Activated T-cell treated with anti-CD3 and anti-CD28 coated beads, Interleukin-2, amount 50 U/mL, for 48 hours (primary cell): ENCODE results near the gene PRSS50.
"Not testable (repeated sequence)": the region's sequence is repeated elsewhere in the genome, so short reads cannot be mapped to it uniquely, and the experiment has no call there.

Experiments used
- DNase-seq, 2 experiments: peaks; one replicate each; pipeline ENCODE4 v3.0.0-alpha.2; 2020

PRSS50 gene

DNA sequence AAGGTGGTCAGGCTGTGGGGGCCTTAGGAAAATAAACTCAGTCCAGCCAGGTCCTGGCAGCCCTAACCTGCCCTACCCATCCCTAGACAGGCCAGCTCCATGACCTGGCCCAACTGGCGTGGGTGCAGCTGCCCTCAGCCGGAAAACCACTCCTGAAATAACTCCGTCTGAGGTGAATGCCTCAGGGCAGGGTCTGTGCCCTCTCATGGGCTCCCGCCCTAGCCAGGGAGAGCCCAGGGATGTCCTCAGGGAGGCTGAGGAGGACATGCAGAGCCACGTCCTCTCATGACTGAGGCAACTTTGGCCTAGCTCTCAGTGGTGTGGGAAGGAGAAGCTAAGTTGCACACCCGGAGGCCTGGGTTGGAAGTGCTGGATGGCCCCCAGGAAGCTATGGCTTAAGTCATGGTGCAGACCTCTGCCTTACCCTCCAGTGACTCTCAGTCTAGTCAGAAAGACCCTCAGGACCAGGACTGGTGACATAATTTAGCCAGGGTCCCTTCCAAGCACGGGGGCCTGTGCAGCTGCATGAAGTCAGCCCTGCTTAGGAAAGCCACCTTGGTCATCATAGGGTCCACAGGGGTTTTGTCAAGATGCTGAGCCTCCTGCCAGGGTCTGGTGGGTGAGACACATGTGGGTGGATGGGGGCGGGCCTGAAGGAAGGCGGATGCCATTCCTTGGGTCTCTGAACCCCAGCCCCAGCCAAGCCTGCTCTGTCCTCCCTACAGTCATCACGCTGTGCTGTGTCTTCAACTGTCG lies 9.1 kb downstream of the PRSS50 start:
- DNase-seq: no peak

DNA sequence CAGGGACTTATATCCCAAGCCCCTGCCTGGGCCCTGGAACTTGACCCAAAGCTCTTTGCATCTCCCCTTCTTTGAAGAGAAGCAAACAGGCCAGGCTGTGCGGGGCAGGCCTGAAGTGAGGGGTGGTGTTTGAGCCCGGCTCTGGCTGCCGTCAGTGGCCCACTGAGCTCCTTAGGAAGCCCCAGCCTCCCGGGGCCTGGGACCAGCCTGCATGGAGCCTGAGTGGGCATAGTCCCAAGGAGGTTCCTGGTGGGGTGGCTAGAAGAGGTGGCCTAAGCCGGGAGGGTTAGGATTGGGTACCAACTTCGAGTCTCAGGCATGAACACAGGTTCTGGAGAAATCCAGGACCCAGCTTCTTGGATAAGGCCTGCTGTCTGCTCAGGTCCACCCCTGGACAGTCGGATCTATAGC lies 10.1 kb downstream of the PRSS50 start:
- DNase-seq: no peak

DNA sequence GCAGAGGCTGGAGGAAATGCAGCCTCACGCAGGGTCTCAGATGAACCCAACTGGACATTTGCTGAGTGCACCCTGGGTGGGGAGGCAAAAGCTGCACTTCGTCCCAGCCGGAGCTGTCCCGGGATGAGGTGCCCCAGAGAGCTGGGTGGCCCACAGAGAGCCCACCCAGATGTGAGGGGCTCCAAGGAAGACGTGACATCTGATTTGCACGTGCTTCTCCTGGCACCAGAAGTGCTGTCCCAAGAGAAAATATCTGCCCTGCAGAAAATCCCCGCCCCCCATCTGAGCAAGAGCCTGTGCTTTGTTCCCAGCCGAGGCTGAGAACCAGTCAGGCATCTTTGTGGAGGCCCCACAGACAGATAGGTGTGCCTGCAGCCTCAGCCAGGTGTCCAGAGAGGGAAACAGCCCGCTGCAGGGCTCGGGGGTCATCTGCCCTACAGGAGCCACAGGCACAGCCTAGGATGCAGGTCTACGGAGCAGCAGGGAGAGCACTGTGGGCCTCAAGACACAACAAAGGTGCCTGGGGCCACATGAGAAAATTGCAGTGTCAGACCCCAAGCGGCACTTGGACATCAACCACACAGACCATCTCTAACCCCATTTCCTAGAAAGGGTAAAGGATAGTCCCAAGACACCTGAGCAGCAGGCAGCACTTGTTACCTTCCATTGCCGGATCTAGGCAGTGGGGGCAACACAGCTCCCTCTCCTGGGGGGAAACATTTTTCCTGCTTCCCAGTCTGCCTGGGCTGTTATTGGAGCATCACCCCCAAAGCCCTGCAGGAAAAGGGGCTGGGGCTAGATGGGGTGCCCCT lies 10.7 kb downstream of the PRSS50 start:
- no peak for DNase-seq

DNA sequence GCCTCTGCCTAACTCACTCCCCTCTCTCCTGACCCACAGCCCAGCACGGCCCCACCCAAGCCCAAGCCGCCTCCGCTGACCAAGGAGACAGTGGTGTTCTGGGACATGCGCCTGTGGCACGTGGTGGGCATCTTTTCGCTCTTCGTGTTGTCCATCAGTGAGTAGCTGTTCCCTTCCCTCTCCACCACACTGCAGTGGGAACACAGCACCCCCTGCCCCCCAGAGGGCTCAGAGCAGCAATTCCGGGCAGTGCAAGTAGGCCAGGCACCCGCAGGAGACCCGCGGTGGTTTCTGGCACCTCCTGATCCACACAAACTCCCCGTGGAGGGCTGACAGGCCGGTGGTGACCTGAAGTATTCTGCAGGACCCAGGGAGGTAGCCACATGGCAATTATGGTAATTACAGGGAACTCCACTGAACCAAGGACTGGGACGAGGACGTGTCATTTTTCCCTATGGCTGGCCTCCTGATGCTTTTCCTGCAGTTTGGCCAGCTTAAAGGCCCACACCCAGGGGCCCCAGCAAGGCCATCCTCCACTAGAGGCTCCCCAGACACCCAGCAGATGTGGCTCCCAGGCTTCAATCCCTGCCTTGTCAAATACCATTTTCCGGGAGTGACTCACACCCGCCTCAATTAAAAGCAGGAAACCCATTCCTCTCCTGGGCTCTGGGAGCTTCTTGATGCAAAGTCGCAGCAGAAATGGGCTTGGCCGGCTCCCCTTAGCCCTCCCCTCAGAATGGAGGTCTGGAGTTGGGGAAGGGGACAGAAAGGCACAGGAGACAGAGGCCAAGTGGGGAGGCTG lies 11.7 kb downstream of the PRSS50 start:
- DNase-seq: no peak

DNA sequence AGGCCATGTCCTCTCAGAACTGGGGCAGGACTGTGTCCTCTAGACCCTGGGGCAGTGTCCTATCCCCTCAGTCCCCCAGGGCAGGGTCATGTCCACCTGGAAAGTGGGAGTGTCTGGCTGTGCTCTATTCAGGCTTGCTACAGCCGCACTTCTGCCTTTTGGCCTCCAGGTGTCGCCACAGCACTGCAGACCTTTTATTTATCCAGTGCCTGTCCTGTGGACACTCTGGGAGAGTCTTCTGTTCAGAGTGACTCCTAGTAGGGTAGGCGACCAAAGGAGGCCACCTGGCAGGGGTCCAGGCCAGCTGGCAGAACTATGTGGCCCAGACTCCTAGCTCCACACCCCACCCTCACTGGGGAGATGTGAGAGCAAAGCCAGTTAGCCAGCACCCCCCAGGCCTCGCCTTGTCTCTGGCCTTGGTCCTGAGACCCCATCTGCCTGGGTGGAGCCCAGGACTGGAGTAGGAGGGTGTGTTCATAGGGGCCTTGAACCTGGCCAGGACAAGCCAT lies 12.6 kb downstream of the PRSS50 start:
- peak; percentile 82 for DNase-seq

DNA sequence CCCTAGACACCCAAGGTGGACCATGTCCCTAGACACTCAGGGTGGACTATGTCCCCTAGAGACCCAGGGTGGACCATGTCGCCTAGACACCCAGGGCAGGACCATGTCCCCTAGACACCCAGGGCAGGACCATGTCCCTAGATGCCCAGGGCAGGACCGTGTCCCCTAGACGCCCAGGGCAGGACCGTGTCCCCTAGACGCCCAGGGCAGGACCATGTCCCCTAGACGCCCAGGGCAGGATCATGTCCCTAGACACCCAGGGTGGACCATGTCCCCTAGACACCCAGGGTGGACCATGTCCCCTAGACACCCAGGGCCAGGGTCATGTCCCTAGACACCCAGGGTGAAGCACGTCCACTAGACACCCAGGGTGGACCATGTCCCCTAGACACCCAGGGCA lies 13.3 kb downstream of the PRSS50 start:
- not testable (repeated sequence) for DNase-seq

DNA sequence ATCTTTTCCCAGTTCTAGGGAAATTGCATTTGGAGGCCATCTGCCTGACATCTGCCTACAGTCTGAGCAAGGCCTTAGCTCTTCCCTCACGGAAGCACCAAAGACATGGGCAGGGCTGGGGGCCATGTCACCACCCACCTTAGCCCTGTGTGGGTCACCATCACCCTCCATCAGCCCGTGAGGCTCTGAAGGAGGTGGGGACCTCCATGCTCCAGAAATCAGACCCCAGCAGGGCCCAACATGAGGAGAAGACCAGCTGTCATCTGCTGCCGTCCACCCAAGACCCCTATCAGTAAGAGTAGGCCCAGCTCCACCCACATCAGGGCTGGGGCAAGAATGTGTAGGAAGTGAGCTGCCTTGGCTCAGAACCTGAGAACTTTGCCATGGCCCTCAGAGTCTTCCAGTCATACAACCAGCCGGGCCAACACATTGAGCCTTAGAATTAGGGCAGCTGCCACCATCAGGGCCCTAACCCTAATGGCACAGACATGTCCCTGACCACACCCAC lies 14.6 kb downstream of the PRSS50 start:
- no peak for DNase-seq

DNA sequence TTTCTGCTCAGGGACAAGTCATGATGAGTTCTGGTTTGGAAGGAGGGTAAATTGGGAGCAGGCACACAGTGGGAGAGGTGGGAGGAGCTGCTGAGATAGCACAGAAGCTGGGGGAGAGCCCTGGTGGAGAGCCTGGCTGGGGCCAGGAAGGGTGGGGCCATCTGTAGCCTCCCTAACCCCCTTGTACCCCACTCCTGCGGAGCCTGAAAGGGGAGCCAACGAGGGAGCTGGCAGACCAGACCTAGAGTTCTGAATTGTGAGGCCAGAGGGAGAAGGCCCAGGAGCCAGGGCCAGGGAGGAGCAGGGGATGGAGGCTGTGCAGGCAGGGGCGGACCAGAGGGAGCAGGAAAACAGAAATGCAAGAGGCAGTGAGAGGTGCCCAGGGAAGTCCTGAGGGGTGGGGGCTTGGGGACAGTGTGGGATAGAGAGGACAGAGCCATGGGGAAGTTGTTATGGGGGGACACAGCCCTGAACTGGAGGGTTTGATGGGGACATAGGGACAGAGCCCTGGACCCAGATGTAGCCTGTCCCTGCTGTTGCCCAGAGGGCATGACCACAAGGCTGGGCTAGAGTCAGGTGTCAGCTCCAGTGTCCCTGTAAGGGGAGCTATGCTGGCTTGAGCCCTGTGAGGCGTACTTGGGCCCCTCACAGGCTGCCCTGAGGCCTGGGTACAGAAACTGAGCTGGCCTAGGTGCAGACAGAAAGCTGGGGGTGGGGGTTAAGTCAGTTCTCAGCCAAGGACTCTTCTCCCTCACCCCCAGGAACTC lies 15.2 kb downstream of the PRSS50 start:
- no peak for DNase-seq

DNA sequence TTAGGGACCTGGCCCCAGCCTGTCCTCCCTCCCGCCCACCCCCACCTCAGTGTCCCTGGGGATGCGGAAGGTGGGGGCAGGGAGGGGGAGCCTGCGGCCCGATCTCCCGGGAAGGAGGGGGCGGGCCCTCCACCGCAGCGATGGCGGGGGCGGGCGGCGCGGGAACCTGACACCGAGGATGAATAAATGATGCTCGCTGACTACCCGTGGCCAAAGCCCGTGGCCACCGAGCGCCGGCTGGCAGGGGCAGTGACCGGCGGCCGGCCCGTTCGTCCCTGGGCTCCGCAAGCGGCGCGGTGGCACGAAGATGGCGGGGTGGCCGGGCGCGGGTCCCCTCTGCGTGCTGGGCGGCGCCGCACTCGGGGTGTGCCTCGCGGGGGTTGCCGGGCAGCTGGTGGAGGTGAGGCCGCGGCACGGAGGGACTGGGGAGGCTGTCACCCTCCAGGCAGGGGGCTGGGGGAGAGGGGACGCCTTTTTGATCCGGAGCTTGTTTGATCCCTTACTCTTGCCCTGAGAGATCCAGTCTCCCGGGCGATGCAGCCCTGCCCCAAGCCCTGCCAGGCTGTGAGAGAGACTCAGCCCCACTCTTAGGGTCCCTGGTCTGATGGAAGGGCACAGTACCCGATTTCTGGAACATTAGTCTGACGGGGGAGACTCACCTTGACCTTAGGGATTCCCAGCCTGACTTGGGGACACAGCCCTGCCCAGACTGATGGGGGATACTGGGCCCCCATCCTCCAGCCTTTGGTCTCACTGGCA lies 16.3 kb downstream of the PRSS50 start, which contains the start of gene TMIE:
Gene TMIE, plus strand, starts transcription at position 212 of the 759 bp plus-strand sequence. Its CDS starts 96 bp downstream, at position 308.
- no peak for DNase-seq

DNA sequence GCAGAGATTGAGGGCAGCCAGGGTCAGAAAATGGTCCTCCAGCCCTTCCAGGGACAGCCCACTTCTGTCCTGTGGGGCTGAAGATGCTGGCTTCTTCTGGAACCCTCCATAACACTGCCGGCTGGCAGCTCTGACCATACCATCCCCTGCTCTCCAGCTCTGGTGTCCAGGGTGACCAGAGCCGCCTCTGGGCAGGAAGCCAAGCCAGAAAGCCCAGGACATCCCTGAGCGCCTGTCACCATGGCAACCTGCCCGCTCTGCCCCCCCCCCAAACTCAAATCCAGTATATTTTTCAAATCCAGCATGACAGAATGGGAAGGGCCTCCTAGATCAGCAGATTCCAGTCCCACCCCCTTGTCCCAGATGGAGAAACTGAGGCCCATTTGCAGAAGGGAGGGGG lies 16.9 kb downstream of the PRSS50 start:
- no peak for DNase-seq

DNA sequence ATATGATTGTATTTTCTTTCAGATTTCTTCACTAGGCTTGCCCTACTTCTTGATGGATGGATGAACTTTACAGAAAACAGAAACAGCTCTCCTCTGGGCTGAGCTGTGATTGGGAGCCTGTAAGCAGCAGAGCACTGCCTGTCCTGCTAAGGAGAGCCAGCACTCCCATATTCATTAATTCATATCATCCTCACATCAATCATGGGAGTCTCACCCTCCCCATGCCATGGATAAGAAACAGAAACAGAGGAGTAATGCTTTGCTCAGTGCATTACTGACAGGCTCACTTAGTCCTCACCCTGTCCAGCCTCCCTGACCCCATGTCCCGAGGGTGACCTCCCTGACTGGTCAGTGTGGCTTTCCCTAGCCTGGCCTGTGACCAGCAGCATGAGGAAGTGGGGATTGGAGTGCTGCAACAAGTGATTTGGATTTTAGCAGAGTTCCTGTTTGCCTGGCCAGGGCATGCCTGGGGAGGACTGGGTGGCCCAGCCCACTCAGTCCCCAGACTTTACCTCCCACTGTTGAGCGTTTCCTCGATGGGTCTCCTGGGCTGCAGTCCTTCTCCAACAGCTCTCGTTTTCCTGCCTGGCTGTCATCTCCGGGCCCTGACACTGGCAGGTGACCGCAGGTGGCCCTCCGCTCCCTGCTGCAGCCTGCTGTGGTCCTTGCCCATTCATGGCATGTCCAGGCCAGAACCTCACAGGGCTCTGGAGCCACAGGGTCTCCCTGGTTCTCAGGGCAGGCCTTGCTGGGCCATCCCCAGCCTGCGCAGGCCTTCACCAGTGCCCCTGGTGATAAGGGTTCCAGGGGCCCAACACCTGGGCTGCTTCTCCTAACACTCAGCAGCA lies 17.8 kb downstream of the PRSS50 start:
- DNase-seq: no peak

DNA sequence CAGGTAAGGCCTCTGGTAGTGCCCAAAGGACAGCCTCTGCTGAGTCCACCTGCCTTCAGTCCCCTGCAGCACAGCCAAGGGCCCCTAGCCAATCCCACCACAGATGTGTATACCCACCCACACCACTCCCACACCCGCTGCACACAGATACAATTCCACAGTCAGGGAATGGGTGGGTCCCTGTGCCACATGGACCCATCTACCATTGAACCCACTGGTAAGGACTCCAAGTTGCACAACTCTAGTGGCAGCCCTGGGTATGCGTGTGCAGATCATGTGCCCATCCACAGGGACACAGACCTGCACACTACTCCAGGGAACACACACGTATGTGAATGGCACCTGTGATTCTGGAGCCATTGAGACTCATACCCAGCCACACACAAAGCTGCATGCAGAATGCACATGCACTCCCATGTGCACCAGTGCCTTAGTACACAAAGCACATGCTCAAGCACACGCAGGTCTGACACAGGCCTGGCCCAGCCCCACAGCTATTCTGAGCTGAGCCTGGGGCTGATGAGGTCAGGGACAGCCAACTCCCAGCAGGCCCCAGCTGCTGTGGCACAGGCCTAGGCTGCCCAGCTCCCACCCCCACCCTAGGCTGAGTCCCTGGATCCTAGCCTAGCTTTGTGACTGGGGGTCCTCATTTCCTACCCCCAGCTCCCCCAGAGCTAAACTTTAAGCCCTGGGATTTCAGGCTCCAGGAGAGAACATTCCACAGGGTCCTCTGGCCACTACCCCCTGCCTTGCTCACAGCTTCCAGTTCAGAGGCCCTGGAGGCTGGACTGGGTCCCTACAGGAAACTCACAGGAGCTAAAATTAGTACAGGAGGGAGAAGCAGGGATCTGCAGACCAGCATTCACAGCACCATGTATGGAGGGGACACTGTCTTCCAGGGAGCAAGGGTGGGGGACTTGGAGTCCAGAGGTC lies 21.4 kb downstream of the PRSS50 start:
- no peak for DNase-seq

DNA sequence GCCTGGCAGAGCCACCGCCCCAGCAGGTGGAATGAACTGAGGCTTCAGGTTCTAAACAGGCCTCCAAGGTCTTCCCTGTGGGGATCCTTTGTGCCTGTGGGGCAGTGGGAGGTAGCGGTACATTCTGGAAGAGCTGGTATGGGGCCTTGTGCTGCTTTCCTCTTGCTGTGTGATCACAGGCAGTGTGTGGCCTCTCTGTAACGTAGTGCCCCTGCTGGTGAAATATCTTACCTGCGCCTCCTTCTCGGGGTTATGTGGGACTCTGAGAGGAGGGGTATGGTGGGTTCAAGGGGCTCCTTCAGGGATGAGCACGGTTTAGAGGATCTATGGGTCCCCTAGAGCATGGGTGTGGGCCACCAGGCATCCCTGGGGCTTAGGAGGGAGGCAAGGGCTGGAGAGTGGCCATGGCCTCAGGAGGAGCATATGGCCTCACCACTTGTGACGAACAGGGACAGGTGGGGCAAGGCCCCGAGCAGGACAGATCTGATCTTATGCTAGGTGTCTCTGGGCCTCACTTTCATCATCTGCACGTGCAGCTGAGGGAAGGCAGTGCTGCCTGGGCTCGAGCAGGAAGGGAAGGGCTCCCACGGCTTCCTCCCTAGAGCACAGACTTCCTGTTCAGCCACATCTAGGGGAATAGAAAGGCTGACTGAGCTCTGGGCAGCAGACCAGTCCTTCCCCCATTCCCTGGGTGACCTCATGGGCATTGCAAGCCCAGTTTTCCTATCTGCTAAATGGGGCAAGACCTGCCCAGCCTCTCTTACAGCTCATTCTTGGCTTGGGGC lies 22.3 kb downstream of the PRSS50 start:
- peak; percentile 71 to 73 for DNase-seq

DNA sequence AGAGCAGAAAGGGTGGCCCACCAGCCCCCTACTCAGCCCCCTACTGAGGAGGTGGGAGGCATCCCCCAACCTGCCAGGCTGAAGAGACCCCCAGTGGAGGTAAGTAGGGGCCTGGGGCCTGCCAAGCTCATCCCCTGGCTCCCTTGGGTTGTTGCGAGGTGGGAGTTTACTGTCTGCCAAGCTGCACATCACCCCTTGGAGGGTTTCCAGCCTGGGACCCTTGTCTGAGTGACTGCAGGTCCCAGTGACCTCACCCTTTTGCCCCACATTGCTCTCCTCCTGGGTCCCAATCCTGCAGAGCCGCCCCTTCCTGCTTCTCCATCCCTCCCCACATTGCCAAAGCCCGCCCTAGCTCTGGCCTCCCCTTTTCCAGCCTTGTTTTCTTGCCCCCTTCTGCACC lies 23.1 kb downstream of the PRSS50 start:
- DNase-seq: no peak

DNA sequence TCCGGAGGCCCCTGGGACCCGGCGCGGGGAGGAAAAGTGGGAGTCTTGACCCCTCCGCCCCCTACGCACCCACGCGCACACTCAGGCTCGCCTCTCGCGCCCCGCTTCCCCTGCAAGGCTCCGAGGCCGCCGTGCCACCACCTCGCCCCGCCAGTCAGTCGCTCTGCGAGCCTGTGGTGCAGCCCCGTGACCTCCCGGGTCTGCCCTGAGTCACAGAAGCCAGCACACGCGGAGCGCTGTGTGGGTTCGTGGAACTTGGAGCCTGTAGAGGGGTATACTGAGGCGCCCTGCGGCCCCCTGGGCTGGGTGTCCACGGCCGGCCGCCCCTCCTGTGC lies 23.8 kb downstream of the PRSS50 start:
- peak in 1 of 2 experiments; percentile 72 for DNase-seq

DNA sequence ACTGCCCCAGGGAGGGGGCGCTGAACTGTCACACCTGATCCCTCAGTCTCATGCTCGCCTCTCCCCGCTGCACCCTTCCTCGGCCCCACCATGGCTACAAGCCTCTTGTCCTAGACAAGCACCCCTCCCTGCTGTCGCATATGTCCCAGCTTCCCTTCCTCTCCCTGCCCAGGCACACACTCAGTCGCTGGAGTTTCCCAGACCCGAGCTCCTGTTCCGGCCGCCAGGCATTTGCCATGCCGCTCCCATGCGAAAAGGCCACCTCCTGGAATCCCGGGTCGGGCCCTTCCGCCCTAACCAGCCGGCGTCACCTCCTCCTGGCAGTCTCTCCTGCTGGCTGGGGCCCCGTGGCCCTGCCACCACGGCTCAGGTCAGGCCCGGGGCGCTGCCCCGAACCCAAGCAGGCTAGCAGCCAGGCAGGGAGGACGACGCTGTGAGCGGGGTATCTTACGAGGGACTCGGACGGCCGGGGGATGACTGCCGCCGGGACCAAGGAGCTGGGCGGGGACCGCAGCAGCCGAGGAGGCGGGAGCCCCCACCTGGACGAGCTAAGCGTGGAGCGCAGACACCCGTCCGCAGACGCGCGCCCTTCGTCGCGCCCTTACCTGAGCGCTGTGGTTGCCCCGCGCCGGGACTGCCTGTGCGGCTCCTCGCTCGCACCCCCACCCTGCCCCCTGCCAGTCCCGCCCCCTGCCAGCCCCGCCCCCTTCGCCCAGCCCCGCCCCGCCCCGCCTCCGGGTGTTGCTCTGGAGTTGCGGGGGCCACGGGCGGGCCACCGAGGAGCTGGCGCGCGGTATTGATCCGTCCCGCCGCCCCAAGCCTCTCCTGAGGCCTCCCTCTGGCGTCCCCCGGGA lies 24.4 kb downstream of the PRSS50 start, which contains the start of gene ALS2CL:
Gene ALS2CL, minus strand, starts transcription at position 642 of the 854 bp plus-strand sequence. CDS start 4,239 bp downstream, outside the sequence.
- DNase-seq: peak; percentile 71 to 80

DNA sequence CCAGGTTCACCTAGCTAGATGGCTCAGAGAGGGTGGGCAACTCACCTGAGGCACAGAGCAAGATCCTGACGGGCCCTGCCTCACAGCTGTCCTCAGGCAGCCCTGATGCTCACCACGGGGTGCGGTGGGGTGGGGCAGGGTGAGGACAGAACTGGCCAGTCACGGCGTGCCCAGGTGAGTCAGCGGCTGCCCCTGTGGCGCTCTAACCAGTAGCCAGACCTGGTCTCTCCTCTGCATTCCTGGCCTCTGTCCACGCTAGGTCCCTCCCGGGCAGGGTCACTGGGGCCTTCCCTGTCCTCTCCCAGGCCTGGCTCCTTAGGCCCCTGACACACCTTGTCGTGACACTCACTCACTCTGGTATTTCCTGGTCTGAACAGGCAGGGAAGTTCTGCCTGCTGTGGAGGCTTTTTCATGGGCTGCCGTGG lies 25.1 kb downstream of the PRSS50 start:
- DNase-seq: no peak
